ENCODE data around the gene CCDC38.
A peak's percentile ranks its signal among the peaks of the same experiment; 100 is the strongest.

CCDC38 gene

DNA sequence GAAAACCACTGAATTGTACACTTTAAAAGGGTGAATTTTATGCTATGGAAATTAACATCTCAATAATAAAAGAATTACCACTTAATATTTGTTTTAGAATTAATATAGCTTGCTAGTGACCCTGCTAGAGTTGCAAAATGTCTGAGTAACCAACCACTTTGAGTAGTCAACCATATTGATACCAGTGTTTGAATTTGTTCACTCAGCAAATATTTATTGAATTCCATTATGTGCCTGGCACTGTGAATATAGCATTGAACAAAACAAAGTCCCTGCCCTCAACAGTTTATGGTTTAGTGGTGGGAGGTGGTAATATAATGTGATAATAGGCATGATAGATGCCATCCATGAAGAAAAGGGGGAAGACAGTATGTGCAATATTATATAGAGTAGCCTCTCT, 79.1 kb downstream of the CCDC38 start:
- Histone ChIP-seq H3K4me3 (ENCODE audit: insufficient read depth, low read depth, low read length, poor library complexity, severe bottlenecking) (no peak overlapping the region), H3K9me3 (ENCODE audit: control insufficient read depth, low read length) (no peaks in the 10 kb centered on the region), H3K27ac (ENCODE audit: insufficient read depth, low read length, poor library complexity, severe bottlenecking) (no peak overlapping the region), H3K4me1 (ENCODE audit: control insufficient read depth, insufficient read depth, low read length, poor library complexity, severe bottlenecking) (peaks cover 9% of the 10 kb centered on the region), H3K27me3 (replicated peaks; ENCODE audit: control insufficient read depth, insufficient read depth, low read length, poor library complexity, severe bottlenecking) (no peaks in the 10 kb centered on the region), H3K36me3 (ENCODE audit: control insufficient read depth, insufficient read depth, low read length) (peaks cover 28% of the 10 kb centered on the region)
- no peak for DNase-seq

DNA sequence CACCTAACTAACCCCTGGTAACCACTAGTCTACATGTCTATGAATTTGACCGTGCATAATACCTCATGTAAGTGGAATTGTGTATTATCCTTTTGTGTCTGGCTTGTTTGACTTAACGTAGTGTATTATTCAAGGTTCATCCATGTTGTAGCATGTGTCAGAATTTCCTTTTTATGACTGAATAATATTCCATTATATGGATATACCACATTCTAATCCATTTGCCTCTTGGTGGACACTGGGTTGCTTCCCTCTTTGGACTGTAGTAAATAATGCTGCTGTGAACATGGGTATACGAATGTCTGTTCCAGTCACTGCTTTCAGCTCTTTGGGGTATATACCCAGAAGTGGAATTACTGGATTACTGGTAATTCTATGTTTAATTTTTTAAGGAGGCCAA, 80.4 kb downstream of the CCDC38 start:
- DNase-seq = no peak
- Histone ChIP-seq H3K4me3 (ENCODE audit: insufficient read depth, low read depth, low read length, poor library complexity, severe bottlenecking) (no peak overlapping the region), H3K27ac (ENCODE audit: insufficient read depth, low read length, poor library complexity, severe bottlenecking) (no peak overlapping the region), H3K27me3 (replicated peaks; ENCODE audit: control insufficient read depth, insufficient read depth, low read length, poor library complexity, severe bottlenecking) (no peaks in the 10 kb centered on the region), H3K36me3 (ENCODE audit: control insufficient read depth, insufficient read depth, low read length) (peaks cover 21% of the 10 kb centered on the region), H3K9me3 (ENCODE audit: control insufficient read depth, low read length) (no peaks in the 10 kb centered on the region), H3K4me1 (ENCODE audit: control insufficient read depth, insufficient read depth, low read length, poor library complexity, severe bottlenecking) (peaks cover 9% of the 10 kb centered on the region)

DNA sequence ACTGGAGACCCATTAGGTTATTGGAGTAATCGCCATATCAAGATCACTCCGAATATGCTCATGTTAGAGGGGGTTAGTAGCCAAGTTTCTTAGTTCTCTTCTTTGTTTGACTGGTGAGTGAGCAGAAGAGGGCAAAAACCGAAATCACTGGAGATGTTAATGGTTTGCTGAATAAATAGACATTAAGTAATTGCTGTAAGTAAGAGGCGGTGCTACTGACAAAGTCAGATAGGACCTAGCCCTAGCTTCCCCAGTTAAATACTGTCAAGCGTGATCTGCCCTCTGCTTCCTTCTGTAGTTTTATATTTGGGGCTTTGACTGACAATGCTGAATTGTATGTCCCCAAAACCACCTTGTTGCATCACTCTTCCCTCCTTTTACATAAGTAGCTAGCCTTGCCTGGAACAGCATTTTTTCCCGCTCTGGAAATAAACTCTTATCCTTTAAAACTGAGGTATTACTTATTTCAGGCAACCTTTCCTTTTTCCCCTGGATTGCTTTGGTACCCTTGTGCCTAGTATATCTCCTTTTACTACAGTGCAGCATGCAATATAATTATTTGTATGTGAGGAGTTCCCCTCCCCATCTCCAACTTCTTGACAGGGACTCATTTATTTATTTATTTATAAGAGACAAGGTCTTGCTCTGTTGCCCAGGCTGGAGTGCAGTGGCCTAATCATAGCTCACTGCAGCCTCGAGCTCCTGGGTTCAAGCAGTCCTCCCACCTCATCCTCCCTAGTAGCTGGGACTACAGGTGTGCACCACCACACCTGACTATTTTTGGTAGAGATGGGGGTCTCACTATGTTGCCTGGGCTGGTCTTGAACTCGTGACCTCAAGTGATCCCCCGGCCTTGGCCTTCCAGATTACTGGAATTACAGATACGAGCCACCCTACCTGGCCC, 82.2 kb downstream of the CCDC38 start:
- Histone ChIP-seq H3K9me3 (ENCODE audit: control insufficient read depth, low read length) (no peaks in the 10 kb centered on the region), H3K4me3 (ENCODE audit: insufficient read depth, low read depth, low read length, poor library complexity, severe bottlenecking) (peak overlapping the region; percentile 78), H3K4me1 (ENCODE audit: control insufficient read depth, insufficient read depth, low read length, poor library complexity, severe bottlenecking) (peaks cover 9% of the 10 kb centered on the region), H3K36me3 (ENCODE audit: control insufficient read depth, insufficient read depth, low read length) (peaks cover 21% of the 10 kb centered on the region), H3K27ac (ENCODE audit: insufficient read depth, low read length, poor library complexity, severe bottlenecking) (no peak overlapping the region), H3K27me3 (replicated peaks; ENCODE audit: control insufficient read depth, insufficient read depth, low read length, poor library complexity, severe bottlenecking) (no peaks in the 10 kb centered on the region)
- no peak for DNase-seq

DNA sequence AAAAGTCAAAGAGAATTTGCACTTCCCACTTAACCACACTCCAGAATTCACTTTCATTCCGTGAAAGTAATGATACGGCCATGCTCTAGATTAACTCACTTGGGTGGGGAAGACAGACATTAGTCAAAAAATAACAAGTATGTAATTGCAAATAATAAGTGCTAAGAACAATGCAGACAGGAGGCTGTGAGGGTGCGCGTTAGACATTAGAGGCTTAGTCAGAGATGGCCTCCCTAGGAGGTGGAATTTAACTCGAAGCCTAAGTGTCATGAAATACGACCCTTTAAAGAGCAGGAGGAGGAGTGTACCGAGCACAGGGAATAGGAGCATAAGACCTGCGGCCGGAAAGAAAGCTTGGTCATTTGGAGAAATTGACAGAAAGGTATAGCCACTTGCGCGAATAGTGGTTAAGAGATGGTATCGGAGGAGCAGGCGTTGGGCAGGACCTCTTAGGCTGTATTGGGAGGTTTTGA, 83.0 kb downstream of the CCDC38 start:
- peak overlapping the region; percentile 81 for H3K27ac ChIP-seq (ENCODE audit: insufficient read depth, low read length, poor library complexity, severe bottlenecking)
- H3K9me3 ChIP-seq (ENCODE audit: control insufficient read depth, low read length) = no peaks in the 10 kb centered on the region
- peak overlapping the region; percentile 78 for H3K4me3 ChIP-seq (ENCODE audit: insufficient read depth, low read depth, low read length, poor library complexity, severe bottlenecking)
- peaks cover 9% of the 10 kb centered on the region for H3K4me1 ChIP-seq (ENCODE audit: control insufficient read depth, insufficient read depth, low read length, poor library complexity, severe bottlenecking)
- no peak for DNase-seq
- no peaks in the 10 kb centered on the region for H3K27me3 ChIP-seq (replicated peaks; ENCODE audit: control insufficient read depth, insufficient read depth, low read length, poor library complexity, severe bottlenecking)
- peaks cover 21% of the 10 kb centered on the region for H3K36me3 ChIP-seq (ENCODE audit: control insufficient read depth, insufficient read depth, low read length)

- Histone ChIP-seq H3K36me3 (ENCODE audit: control insufficient read depth, insufficient read depth, low read length) (peaks cover 21% of the 10 kb centered on the region), H3K4me1 (ENCODE audit: control insufficient read depth, insufficient read depth, low read length, poor library complexity, severe bottlenecking) (peaks cover 9% of the 10 kb centered on the region), H3K27ac (ENCODE audit: insufficient read depth, low read length, poor library complexity, severe bottlenecking) (peak within 1 kb of the TSS; percentile 81), H3K9me3 (ENCODE audit: control insufficient read depth, low read length) (no peaks in the 10 kb centered on the region), H3K4me3 (ENCODE audit: insufficient read depth, low read depth, low read length, poor library complexity, severe bottlenecking) (peak within 1 kb of the TSS; percentile 78), H3K27me3 (replicated peaks; ENCODE audit: control insufficient read depth, insufficient read depth, low read length, poor library complexity, severe bottlenecking) (no peaks in the 10 kb centered on the region)
- DNase-seq = peak; percentile 90 to 93 (median 91)
Measured at GRCh38 chr12:95858451-95859343, 83.7 kb downstream of the CCDC38 start, which contains the start of gene SNRPF. TSS of gene SNRPF (plus strand) at chr12:95858952. CDS start at chr12:95859074, 122 bp downstream.

- H3K9me3 ChIP-seq (ENCODE audit: control insufficient read depth, low read length) = no peaks in the 10 kb centered on the region
- DNase-seq = no peak
- H3K36me3 ChIP-seq (ENCODE audit: control insufficient read depth, insufficient read depth, low read length) = peaks cover 15% of the 10 kb centered on the region
- no peak overlapping the region for H3K27ac ChIP-seq (ENCODE audit: insufficient read depth, low read length, poor library complexity, severe bottlenecking)
- no peak overlapping the region for H3K4me3 ChIP-seq (ENCODE audit: insufficient read depth, low read depth, low read length, poor library complexity, severe bottlenecking)
- no peaks in the 10 kb centered on the region for H3K27me3 ChIP-seq (replicated peaks; ENCODE audit: control insufficient read depth, insufficient read depth, low read length, poor library complexity, severe bottlenecking)
- H3K4me1 ChIP-seq (ENCODE audit: control insufficient read depth, insufficient read depth, low read length, poor library complexity, severe bottlenecking) = peaks cover 9% of the 10 kb centered on the region
Measured at GRCh38 chr12:95857799-95858198, 84.6 kb downstream of the CCDC38 start.

DNA sequence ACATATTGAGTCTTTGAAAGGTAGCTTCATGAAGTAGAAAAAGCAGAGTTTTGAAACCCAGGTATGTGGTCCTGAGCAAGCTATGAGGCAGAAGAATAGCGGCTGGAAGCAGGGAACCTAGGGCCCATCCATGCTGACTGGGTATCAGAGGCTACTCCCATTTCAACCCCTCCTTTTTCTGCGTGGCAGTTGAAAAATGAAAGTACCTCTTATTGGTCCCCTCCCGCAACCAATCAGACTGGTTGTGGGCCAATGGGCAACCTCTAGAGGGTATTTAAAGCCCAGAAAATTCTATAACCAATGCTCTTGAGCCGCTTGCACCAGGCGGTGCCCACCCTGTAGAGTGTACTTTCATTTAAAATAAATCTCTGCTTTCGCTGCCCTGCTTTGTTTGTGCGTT, 85.3 kb downstream of the CCDC38 start:
- Histone ChIP-seq H3K4me1 (ENCODE audit: control insufficient read depth, insufficient read depth, low read length, poor library complexity, severe bottlenecking) (peaks cover 9% of the 10 kb centered on the region), H3K36me3 (ENCODE audit: control insufficient read depth, insufficient read depth, low read length) (peaks cover 8% of the 10 kb centered on the region), H3K9me3 (ENCODE audit: control insufficient read depth, low read length) (no peaks in the 10 kb centered on the region), H3K4me3 (ENCODE audit: insufficient read depth, low read depth, low read length, poor library complexity, severe bottlenecking) (no peak overlapping the region), H3K27me3 (replicated peaks; ENCODE audit: control insufficient read depth, insufficient read depth, low read length, poor library complexity, severe bottlenecking) (no peaks in the 10 kb centered on the region), H3K27ac (ENCODE audit: insufficient read depth, low read length, poor library complexity, severe bottlenecking) (no peak overlapping the region)
- no peak for DNase-seq

DNA sequence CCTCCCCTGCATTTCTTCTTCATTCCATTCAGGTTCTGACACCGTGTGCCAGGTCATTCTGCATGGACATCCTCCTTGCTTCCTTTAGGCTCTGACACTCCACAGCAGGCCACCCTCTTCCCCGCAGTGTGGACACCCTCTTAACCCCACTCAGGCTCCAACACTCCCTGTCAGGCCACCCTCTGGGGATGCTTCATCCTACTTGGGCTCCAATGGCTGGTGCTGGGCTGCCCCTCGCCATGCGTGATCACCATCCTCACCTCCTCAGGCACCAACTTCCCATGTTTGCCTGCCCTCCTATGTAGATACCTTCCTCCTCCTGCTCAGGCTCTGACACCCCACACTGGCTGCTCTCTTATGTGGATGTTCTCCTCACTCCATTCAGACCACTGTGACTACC, 90.3 kb downstream of the CCDC38 start:
- Histone ChIP-seq H3K36me3 (ENCODE audit: control insufficient read depth, insufficient read depth, low read length) (no peaks in the 10 kb centered on the region), H3K27me3 (replicated peaks; ENCODE audit: control insufficient read depth, insufficient read depth, low read length, poor library complexity, severe bottlenecking) (no peaks in the 10 kb centered on the region), H3K9me3 (ENCODE audit: control insufficient read depth, low read length) (no peaks in the 10 kb centered on the region), H3K27ac (ENCODE audit: insufficient read depth, low read length, poor library complexity, severe bottlenecking) (no peak overlapping the region), H3K4me3 (ENCODE audit: insufficient read depth, low read depth, low read length, poor library complexity, severe bottlenecking) (no peak overlapping the region), H3K4me1 (ENCODE audit: control insufficient read depth, insufficient read depth, low read length, poor library complexity, severe bottlenecking) (no peaks in the 10 kb centered on the region)
- no peak for DNase-seq

GRCh38 chr12:95851606-95852005, 90.8 kb downstream of the CCDC38 start:
- no peak for DNase-seq
- H3K27me3 ChIP-seq (replicated peaks; ENCODE audit: control insufficient read depth, insufficient read depth, low read length, poor library complexity, severe bottlenecking) = no peaks in the 10 kb centered on the region

More at GRCh38 chr12:95851606-95852005, 90.8 kb downstream of the CCDC38 start:
- H3K36me3 ChIP-seq (ENCODE audit: control insufficient read depth, insufficient read depth, low read length) = no peaks in the 10 kb centered on the region
- H3K9me3 ChIP-seq (ENCODE audit: control insufficient read depth, low read length) = no peaks in the 10 kb centered on the region
- no peak overlapping the region for H3K27ac ChIP-seq (ENCODE audit: insufficient read depth, low read length, poor library complexity, severe bottlenecking)
- H3K4me3 ChIP-seq (ENCODE audit: insufficient read depth, low read depth, low read length, poor library complexity, severe bottlenecking) = no peak overlapping the region
- H3K4me1 ChIP-seq (ENCODE audit: control insufficient read depth, insufficient read depth, low read length, poor library complexity, severe bottlenecking) = no peaks in the 10 kb centered on the region
